NCI-H774 (cell line): ENCODE data around the gene OSBPL7.

ENCODE experiments used
- DNase-seq: peaks from one replicate; lab custom pipeline; 2025; lab: John Stamatoyannopoulos, UW

OSBPL7 gene, protein sequence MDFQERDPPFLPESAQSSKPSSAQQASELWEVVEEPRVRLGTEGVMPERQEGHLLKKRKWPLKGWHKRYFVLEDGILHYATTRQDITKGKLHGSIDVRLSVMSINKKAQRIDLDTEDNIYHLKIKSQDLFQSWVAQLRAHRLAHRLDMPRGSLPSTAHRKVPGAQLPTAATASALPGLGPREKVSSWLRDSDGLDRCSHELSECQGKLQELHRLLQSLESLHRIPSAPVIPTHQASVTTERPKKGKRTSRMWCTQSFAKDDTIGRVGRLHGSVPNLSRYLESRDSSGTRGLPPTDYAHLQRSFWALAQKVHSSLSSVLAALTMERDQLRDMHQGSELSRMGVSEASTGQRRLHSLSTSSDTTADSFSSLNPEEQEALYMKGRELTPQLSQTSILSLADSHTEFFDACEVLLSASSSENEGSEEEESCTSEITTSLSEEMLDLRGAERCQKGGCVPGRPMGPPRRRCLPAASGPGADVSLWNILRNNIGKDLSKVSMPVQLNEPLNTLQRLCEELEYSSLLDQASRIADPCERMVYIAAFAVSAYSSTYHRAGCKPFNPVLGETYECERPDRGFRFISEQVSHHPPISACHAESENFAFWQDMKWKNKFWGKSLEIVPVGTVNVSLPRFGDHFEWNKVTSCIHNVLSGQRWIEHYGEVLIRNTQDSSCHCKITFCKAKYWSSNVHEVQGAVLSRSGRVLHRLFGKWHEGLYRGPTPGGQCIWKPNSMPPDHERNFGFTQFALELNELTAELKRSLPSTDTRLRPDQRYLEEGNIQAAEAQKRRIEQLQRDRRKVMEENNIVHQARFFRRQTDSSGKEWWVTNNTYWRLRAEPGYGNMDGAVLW

DNA sequence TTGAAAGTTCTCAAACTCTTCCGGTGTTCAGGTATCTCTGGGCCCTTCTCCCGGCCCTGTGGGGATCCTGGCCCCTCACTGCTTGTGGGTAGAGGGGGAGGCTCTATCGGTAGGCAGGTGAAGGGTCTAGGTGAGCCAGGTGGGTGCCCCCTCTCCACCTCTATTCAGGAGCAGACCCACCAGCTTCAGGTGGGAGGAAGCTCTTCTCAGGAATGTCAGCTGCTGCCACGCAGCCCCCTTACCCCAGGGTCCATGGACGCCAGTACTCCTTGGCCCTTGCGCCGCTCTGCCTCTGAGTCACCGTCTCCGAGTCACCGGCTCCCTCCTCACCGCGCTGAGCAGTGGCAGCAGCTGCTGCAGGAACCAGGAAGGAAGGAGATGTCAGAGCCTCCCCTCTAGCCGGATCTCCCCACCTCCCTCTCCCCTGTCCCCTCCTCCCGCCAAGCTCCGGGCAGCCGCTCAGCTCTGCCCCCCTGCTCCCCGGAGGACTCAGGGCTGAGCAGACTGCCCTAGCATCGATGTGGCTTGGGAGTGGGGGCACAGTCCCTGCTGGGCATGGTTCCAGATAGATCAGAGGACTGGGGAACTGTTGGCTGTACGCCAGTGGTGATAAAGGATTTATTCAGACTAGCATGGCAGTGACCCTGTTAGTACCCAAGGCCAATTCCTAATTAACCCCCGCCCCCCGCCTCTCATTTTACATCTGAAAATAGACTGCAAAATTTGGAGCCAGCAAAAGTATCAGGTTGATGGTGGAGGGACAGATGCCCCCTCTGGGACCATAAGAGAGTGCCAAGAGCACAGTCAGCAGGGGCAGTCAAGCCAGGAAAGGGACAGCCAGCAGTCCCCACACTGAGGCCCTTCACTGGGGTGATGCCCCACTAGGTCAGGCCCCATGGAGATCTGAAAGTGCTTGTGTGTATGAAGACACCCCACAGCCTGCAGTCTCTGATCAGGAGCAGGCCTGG, at the start of gene OSBPL7:
Gene OSBPL7, minus strand, starts transcription at position 371 of the 968 bp plus-strand sequence. CDS start 1,516 bp downstream, outside the sequence.
- peak; percentile 86 for DNase-seq

DNA sequence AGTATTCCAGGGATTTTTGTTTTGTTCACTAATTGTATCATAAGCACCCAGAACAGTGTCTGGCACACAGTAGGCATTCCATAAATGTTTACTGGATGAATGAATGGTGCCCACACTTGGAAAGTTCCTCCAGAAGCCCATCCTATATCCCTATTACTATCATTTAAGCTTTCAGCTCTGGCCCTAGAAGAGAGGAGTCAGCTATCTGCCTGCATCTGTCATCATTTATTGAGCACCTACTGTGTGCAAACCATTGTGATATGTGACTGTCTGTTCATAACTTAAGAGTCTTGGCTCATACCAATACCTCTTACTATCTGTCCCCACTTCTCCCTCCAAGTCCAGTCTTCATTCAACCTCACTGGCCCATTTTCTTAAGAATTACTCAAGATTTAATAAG, 49.5 kb upstream of the OSBPL7 start:
- DNase-seq, result no peak

DNA sequence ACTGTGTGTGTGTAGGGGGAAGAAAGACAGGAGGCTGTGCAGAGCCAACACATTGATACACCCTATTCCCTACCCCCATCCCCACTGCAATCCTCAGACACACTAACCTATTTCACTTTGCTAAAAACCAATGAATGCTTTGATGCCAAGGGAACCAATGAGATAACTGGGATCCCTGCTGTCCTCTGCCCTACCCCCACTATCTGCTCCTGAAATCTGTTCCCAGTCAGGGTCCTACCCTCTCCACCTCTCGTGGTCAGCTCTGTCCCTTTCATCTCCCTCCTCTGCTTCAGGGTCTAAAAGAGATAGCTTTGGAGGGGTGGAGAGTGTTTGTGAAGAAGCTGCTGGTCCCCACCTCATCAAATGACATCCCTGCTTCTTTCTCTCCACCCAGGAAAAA, 48.5 kb upstream of the OSBPL7 start:
- DNase-seq, result no peak

DNA sequence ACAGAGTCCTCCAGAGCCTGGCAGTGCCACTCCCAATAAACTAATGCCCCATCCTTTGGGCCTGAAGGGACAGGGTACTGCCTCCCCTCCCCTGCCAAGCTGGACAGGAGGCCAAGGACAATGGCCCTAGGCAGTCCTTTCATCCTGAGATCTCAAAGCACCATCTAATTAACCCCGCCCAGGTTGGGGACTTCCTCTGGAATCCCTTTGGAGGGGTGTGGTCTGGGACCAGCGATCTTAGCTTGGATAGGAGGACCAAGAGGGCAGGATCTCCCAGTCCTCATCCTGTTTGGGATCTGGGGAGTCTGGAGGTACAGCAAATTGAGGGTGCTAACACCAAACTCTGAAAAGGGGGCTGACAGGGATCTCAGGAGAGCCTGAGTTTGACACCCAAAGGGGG, 47.5 kb upstream of the OSBPL7 start:
- no peak for DNase-seq

DNA sequence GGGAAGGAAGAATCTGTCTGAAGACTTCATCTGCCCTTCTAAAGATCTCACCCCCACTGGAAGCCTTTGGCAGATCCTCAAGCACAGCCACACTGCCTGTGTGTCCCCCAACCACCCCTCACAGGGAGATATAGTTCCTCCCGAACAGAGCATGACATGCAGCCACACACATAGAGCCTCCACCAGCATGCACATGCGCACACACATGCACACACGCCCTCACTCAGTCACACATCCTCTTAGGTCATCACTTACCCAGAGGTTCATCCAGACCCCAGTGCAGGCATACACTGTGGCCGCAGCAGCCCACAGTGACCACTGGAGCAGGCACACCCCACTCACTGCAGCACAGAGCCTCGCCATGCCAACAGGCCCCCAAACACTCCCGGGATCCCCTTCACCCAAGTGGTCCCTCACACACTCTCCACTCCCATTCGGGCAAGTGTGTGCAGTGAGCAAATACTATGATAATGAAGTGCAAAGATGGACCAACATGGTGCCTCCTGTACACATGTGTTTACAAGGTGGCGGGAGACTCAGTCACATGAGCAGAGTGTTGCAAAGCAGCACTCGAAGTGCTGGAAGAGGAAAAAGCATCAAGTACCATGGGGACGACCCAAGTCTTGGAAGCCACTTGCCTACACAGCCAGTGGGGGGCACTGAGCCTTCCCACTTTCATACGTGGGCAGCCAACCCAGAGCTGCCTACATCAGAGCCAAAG, 46.4 kb upstream of the OSBPL7 start:
- DNase-seq, result no peak

DNA sequence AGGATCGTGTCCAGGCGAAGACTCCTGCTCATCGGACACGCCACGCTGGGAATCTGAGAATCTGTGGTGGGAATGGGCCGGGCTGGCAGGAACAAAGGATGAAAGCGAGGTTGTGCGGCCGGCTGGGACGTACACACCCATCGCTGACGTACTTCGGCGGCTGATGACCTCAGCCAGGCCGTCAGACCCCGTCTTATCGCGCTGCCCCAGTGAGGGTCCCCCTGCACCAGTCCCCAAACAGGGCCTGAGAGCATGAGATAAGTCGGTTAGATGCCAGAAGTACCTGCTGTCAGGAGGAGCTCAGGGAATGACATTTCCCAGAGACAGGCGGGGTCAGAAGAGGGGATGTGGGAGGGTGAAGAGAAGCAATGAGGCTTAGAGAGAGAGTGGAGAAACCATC, 45.3 kb upstream of the OSBPL7 start:
- DNase-seq, result no peak

DNA sequence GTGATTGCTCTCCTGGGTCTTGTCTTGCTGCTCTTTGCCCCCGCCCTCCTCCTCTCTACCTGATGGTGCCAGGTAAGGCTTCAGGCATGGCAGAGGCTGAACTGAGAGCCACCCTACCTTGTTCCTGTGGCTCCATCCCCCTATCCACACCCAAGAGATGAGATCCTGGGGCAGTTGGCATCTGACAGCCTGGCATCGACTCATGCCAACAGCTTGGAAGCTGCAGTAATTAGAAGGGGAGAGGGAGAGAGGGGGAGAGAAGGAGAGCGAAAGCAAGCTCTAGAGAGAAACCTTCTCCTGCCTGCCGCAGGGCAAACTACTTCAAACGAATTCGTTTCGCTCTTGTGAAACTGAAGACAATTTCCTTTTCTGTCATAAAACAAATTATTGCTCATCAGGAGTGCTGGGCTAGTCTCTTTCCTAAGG, 43.2 kb upstream of the OSBPL7 start:
- no peak for DNase-seq

DNA sequence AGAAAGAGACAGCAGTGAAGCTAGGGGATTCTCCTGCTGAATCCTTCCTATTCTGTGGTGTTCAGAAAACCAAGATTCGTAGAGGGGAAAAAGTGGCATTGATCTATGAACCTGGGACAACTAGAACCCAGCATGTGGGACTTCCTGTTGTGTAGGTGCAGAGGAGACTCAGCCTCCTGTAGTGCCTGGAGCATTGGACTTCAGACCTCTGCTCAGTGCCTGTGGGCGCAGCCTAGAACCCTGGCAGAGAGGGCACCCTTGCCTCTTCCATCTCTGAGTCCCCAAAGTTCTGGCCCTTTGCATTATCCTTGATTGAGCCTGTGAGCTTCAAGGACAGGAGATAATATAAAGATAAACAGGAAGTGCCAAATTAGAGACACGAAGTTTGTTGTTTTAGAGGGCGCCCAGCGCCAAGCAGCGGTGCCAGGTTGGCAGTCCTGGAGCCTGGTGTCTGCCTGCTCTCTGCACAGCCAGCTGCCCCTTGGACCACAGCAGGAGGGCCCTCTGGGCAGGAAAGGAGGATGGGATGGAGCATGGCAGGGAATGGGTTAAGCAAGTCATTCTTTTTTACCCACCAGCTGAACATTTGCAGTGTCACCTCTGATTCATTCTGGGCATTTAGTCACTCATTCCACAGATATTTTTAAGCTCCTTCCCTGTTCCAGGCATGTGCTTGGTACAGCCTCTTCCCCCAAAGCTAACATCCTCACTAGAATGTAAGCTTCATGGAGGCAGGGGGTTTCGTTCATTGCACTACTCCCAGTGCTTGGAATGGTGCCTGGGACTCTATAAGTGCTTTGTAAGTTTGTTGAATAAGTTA, 41.2 kb upstream of the OSBPL7 start:
- DNase-seq, result no peak

DNA sequence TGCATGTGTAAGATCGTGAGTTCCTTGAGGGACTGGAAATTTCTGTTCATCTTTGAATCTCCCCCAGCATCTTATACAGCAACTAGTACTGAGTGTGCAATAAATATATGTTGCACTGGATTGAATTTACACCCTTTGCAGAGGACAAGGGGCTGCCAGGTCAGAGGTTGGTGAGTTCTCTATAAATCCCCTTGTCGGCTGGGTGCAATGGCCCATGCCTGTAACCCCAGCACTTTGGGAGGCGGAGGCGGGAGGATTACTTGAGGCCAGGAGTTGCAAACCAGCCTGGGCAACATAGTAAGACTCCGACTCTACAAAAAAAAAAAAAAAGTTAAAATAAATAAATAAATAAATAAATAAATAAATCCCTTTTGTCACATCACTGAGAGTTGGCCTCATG, 38.8 kb upstream of the OSBPL7 start:
- DNase-seq, result no peak

DNA sequence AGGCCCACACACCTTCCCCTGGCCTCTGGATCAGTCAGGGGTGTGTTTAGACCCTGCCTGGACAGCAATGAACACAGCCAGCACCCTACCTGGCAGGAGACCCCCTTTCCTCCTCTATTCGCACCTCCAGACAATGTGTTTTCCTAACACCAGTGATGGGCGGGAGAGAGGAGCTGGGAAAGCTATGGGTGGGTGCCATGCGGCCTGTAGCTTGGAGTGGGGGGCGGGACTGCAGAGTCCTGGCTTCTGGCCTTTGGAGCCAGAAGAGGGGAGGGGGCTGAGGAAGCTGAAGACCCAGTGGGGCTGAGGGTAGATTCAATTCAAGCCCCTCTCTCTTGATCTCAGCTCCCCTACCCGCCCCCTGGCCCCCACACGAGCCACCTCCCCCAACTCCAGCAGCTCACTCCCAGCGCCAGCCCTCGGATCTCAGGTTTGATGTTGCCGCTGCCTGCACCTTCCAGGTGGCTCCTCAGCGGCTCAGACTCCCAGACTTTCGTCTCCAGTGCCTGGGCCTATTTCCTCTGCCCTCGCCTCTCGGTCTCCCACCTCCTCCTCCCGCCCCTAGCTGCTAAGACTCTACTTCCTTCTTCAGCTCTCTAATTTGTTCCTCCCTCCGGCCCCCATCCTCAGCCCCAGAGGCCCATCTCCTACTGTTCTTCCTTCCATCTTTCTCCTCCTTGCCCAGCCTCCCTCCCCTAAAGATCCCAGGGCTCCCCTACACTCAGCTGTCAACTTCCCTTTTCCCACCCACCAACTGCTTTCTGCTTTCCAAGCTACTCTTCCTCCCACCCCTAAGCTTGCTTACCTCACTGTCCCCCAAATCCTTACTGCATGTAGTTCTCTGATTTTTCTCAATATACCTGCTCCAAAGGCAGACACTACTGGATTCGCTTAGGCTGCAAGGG, 36.2 kb upstream of the OSBPL7 start:
- DNase-seq, result no peak

DNA sequence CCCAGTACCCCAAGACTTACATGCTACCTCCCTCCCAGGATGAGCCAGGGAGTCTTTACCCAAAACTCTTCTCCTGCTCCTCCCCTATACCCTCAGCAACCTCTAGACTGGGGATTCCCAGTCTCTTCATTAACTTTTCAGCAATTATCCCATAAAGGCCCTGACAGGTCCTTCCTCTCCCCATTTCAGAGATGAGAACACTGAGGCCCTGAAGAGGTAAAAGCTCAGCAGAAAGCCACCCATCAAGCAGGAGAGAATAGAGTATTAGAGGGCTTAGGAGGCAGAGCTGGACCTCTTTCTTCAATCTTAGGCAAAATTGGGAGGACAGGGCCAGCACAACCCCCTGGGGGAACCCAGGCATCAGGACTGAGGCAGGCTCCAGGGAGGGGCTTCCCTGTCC, 35.2 kb upstream of the OSBPL7 start:
- no peak for DNase-seq

DNA sequence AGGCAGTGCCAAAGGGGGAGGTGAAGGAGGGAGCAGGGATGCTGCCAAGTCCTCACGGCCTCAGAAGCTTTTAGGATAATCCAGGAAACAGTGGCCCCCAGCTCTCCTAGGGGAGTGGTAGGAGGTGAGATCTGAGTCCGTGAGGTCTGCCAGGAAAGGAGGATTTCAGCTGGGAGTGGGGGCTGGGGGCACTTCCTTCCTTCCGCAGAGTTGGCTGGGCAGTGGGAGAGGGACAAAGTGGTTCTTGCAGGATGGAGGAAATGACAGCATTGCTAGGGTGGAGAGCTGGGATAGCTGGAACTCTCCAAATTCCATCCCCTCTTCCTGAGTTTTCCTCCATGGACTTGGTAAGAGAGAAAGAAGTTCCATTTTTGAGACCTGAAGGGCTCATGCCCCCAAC, 34.1 kb upstream of the OSBPL7 start:
- DNase-seq, result no peak

DNA sequence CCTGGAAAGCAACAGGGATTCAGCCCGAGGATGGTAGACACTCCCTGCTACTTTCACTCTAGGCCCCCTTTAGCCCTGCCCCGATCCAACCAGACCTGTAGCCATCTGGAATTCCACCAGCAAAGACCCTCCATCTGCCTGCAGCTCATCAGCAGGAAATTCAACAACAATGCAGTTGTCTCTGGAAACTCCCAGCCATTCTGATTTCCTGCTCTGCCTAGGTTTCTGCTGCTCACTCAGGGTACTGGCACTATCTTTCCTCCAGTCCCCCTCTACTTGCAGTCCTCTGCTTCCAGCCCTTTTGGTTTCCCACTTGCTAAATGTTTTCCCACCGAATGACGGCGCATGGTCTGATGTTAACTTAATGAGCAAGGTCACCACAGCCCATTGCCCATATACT, 32.0 kb upstream of the OSBPL7 start:
- DNase-seq, result no peak

DNA sequence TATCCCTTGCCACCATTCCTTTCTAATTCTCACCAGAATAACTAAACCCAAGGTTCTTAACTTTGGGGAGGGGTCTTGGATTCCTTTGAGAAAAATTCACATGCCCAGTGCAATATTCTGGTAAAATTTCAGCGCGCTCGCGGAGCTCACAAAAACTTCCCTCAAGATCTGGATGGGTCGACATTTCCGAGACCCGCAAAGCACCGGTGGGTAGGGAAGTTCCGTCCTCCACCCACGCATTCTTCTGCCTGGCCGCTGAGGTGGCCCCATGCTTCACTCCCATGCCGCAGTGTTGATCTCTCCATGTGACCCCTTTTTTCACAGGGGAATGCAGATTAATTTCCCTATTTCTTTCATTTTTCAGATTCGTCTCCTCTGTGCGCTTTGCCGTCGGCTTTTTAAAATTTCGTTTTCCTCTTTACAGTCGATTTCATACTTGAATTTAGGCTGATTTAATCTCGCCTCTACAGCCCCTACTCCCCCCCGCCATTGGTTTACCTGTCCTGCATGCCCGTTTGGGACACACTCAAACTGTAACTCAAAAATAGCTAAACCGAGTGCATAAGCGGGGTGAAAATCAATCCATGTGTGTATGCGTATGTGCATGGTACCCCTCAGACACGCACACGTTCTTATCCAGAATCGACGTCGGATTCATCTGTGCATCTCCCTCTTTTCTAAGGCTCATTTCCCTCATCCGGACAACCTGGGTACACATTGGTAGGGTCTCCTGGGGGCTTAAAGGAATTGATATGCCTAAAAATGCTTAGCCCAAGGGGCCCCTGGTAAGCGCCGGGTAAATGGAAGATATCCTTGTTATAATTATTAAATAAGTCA, 30.7 kb upstream of the OSBPL7 start:
- no peak for DNase-seq

DNA sequence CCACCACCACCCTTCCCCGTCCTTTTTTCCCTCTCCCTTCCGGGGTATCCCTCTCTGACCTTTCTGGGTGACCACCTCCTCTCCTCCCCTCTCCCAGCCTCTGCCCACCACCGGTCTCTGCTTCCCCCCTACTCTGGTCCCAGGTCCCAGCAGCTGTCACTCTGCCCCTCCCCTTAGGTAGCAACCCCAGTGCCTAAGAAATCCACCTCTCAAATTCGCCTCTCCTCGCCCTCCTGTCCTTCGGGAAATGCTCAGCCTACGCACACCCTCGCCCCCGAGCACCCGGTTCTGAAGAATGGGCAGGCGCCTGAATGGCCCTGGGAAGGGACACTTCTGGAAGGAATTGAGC, 30.1 kb upstream of the OSBPL7 start:
- no peak for DNase-seq

DNA sequence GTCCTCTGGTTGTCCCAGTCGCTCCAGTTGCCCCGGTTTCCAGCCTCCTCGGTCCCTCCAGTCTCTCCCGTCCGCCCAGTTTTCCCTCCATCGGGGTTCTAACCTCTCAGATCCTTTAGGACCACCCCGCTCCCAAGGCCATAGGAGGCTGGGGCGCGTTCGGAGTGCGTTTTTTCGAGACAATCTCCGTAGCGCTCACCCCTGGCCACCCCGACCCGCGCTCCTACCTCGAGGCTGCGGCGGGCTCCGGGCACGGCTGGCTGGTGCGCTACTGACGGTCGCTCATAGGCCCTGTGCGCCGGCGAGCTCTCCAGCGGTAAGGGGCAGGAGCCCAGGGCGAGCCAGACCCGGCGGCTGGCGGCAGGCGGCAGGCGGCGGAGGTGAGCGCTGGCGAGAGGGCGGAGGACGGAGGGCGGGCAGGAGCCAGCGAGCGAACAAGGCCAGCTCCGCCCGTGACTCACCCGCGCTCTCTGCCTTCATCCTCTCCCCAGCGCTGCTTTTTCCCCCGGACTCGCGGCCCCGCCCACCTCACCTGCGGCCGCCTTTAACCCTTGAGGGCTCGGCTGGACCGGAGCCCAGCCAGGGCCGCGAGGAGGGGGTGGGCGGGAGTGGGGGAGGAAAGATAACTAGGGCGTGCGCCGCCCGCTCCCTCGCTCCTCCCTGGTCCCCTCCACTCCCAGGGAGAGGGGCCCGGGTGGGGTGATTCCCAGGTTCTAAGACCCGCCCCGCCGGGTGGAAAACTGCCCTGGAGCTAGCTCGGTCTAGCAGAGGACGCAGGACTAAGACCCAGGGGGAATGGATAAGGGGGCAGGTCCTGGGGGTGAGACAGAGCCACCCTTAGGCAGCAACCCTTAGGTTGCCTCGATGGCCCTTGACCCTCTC, 29.3 kb upstream of the OSBPL7 start, which contains the start of gene SP6:
Gene SP6, minus strand, starts transcription at position 472 of the 882 bp plus-strand sequence. CDS start 2,734 bp downstream, outside the sequence.
- DNase-seq, result peak; percentile 88

DNA sequence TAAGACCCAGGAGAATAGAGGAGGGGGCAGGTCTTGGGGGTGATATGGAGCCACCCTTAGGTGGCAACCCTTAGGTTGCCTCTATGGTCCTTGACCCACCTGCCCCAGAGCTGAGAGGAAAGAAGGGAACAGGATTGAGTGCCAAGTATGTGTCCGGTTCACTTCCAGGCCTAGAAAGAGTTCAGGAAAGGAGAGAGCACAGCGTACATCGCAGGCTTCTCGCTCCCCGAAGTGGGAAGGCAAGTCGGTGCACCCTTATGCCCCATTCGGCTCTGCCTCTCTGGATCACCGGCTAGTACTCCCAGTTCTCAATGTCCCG, 28.7 kb upstream of the OSBPL7 start:
- no peak for DNase-seq

DNA sequence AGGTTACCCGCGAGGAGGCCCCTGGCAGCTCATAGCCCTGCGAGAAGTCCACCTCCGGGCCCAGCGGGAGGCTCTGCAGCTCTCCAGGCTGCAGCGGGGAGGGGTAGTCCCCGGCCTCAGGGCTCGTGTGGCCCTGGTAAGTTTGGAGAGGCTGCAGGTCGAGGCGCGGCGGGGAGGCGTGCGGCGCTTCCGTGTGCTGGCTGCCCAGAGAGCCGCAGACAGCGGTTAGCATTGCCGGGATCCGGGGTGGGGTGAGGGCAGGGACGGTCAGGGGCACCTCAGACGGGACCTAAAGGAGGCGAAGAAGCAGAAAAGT, 26.6 kb upstream of the OSBPL7 start:
- no peak for DNase-seq
